GM23248 (cell line): ENCODE results near the gene LECT2.

Experiments
- EZH2 ChIP-seq: fragments of 200-600 bp; sonication (generic); IDR thresholded peaks from 2 replicates; pipeline ENCODE4 v1.6.1; 2018; ENCODE audit warnings: antibody characterized with exemption, mild to moderate bottlenecking; ENCODE audit not compliant: insufficient read depth, poor library complexity, severe bottlenecking
- EZH2phosphoT487 ChIP-seq: fragments of 200-600 bp; sonication (generic); IDR thresholded peaks from 2 replicates; pipeline ENCODE4 v1.6.1; 2018; ENCODE audit warnings: antibody characterized with exemption, moderate library complexity, mild to moderate bottlenecking, low read depth; ENCODE audit not compliant: insufficient read depth

DNA sequence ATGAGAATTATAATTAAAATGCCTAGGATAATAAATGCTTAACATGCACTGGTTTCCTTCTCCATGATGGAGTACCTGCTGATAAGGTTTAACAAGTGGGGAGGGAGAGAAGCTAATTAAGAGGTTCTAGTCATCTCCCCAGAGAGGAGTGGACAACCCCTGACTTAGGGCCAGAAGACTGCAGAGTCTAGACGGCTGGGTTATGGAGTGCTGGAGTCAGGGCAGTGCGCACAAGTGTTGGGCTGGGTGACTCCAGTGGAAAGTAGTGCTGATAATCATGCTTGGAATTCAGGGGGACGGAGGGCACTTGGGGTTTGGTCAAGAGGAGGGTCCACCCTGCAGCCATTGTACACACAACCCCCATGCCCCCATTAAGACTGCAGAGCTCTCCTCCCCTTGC is 41.2 kb upstream of the LECT2 start:
- no peak for TF ChIP-seq EZH2
- TF ChIP-seq EZH2phosphoT487: no peak
